Fibroblast of lung (primary cell): ENCODE results near the gene PI4KB. TPM values are rescaled to one million over a fixed set of nuclear protein-coding genes. Genes with fewer than 3 reads are reported as not detected.

ENCODE experiments used
- DNase-seq, 2 donors: peaks; one replicate each; pipeline versions ENCODE4 v3.0.0 to v3.0.0-alpha.2; 2010; ENCODE audit warnings: low read depth in 2 of 2
- H2AFZ ChIP-seq: 2 replicates; pipeline ENCODE4 v1.5.1; 2012; ENCODE audit warnings: low read length, control low read depth, inconsistent platforms
- H3K27ac ChIP-seq: 2 replicates; pipeline ENCODE4 v1.5.1; 2011; ENCODE audit warnings: low read length, control low read depth; ENCODE audit not compliant: insufficient read depth
- H3K27me3 ChIP-seq: 2 replicates; pipeline ENCODE4 v1.5.1; 2011; ENCODE audit warnings: mild to moderate bottlenecking, low read length; ENCODE audit not compliant: control insufficient read depth, insufficient read depth
- H3K36me3 ChIP-seq: 2 replicates; pipeline ENCODE4 v1.5.1; 2011; ENCODE audit warnings: low read length; ENCODE audit not compliant: control insufficient read depth, insufficient read depth
- H3K4me1 ChIP-seq: 2 replicates; pipeline ENCODE4 v1.5.1; 2011; ENCODE audit warnings: low read length; ENCODE audit not compliant: control insufficient read depth, insufficient read depth; ENCODE audit errors: extremely low read depth
- H3K4me2 ChIP-seq: 2 replicates; pipeline ENCODE4 v1.5.1; 2011; ENCODE audit warnings: low read length, control low read depth; ENCODE audit not compliant: insufficient read depth; ENCODE audit errors: extremely low read depth
- H3K4me3 ChIP-seq, 4 experiments: fragments of 200-600 bp in 1 of 4; sonication (generic) in 1 of 4; replicated peaks in 1 of 4; 2 replicates each; pipeline ENCODE4 v1.5.1; 2011 to 2016; ENCODE audit warnings: low read length in 4 of 4, low read depth in 3 of 4, mild to moderate bottlenecking in 3 of 4, control low read depth in 2 of 4, inconsistent platforms in 1 of 4, mixed read lengths in 1 of 4; ENCODE audit not compliant: insufficient read depth in 1 of 4; ENCODE audit errors: control extremely low read depth in 1 of 4
- H3K79me2 ChIP-seq: 2 replicates; pipeline ENCODE4 v1.5.1; 2012; ENCODE audit warnings: mild to moderate bottlenecking, low read length, inconsistent platforms; ENCODE audit not compliant: control insufficient read depth, insufficient read depth
- H3K9ac ChIP-seq: 2 replicates; pipeline ENCODE4 v1.5.1; 2011; ENCODE audit warnings: mild to moderate bottlenecking, low read length, control low read depth; ENCODE audit not compliant: insufficient read depth
- H3K9me3 ChIP-seq: 2 replicates; pipeline ENCODE4 v1.5.1; 2012; ENCODE audit warnings: low read depth, low read length; ENCODE audit not compliant: control insufficient read depth, insufficient read depth
- H4K20me1 ChIP-seq: 2 replicates; pipeline ENCODE4 v1.5.1; 2011; ENCODE audit warnings: low read length; ENCODE audit not compliant: control insufficient read depth, insufficient read depth; ENCODE audit errors: extremely low read depth
- EZH2 ChIP-seq: IDR thresholded peaks from 2 replicates; pipeline ENCODE4 v1.5.1; 2012; ENCODE audit warnings: low read length, control low read depth, mild to moderate bottlenecking; ENCODE audit errors: missing control alignments
- polyA plus RNA-seq, 2 donors: library from polyadenylated mRNA; depleted of rRNA in 1 of 2; stranded (reverse) in 1 of 2; unstranded in 1 of 2; fragments of >200 nt; gene quantifications; 2 replicates each; pipeline ENCODE4 v1.2.1, GENCODE V29; 2011 to 2012; ENCODE audit warnings: missing spikeins in 1 of 2
- total RNA-seq: library from RNA; depleted of rRNA; stranded (reverse); fragments of >200 nt; gene quantifications from 2 replicates; pipeline ENCODE4 v1.2.1, GENCODE V29; 2014
- TF ChIP-seq, protein P1 (sequence below), 2 donors: IDR thresholded peaks in 1 of 2; conservative IDR thresholded peaks in 1 of 2; 1 replicate in 1 of 2; 2 replicates in 1 of 2; pipeline ENCODE4 v1.5.1; 2011 to 2012; ENCODE audit warnings: low read length in 2 of 2, control low read depth in 1 of 2, inconsistent platforms in 1 of 2, low read depth in 1 of 2, mild to moderate bottlenecking in 1 of 2

The PI4KB gene
- total and polyA plus RNA-seq, 2 donors (not counting 1 experiment from before 2014, with no cell fraction given), result 65.7 to 75.4 TPM

DNA sequence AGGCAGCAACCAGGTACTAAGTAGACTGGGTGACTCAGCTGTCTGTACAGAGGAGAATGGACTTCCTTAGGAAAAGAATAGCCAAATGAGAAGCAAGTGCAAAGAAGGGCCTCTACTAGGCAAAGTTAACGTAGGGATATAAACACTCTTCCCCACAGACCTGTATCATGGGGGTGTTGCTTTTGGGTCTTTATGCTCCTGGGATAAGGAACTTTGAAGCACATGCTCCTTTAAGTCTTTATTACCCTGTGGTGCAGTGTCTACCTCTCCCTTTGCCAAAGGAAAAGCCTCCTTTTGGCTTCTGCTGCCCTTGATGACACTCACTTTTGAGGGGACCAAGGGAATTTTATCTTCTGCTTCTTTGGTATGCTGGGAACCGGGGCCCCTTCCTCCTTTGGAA is 14.8 kb upstream of the PI4KB start:
- no peak overlapping the region for H3K9ac ChIP-seq
- peaks cover 12% of the 10 kb centered on the region for H3K36me3 ChIP-seq
- peaks cover 5% of the 10 kb centered on the region for H3K4me1 ChIP-seq
- no peak for DNase-seq
- no peak overlapping the region for H3K27ac ChIP-seq
- H3K4me3 ChIP-seq, result no peak overlapping the region
- H2AFZ ChIP-seq, result no peak overlapping the region
- no peaks in the 10 kb centered on the region for H3K27me3 ChIP-seq
- no peaks in the 10 kb centered on the region for H4K20me1 ChIP-seq
- no peak for TF ChIP-seq EZH2
- TF ChIP-seq, protein P1, sequence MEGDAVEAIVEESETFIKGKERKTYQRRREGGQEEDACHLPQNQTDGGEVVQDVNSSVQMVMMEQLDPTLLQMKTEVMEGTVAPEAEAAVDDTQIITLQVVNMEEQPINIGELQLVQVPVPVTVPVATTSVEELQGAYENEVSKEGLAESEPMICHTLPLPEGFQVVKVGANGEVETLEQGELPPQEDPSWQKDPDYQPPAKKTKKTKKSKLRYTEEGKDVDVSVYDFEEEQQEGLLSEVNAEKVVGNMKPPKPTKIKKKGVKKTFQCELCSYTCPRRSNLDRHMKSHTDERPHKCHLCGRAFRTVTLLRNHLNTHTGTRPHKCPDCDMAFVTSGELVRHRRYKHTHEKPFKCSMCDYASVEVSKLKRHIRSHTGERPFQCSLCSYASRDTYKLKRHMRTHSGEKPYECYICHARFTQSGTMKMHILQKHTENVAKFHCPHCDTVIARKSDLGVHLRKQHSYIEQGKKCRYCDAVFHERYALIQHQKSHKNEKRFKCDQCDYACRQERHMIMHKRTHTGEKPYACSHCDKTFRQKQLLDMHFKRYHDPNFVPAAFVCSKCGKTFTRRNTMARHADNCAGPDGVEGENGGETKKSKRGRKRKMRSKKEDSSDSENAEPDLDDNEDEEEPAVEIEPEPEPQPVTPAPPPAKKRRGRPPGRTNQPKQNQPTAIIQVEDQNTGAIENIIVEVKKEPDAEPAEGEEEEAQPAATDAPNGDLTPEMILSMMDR (conservative IDR thresholded peaks at IDR 0.05 in 1 of 2, IDR thresholded peaks at IDR 0.05 in 1 of 2; ENCODE audit: low read depth in 1 of 2, low read length in 2 of 2), result no peak
- H3K4me2 ChIP-seq, result no peak overlapping the region
- no peaks in the 10 kb centered on the region for H3K79me2 ChIP-seq
- H3K9me3 ChIP-seq, result no peaks in the 10 kb centered on the region

DNA sequence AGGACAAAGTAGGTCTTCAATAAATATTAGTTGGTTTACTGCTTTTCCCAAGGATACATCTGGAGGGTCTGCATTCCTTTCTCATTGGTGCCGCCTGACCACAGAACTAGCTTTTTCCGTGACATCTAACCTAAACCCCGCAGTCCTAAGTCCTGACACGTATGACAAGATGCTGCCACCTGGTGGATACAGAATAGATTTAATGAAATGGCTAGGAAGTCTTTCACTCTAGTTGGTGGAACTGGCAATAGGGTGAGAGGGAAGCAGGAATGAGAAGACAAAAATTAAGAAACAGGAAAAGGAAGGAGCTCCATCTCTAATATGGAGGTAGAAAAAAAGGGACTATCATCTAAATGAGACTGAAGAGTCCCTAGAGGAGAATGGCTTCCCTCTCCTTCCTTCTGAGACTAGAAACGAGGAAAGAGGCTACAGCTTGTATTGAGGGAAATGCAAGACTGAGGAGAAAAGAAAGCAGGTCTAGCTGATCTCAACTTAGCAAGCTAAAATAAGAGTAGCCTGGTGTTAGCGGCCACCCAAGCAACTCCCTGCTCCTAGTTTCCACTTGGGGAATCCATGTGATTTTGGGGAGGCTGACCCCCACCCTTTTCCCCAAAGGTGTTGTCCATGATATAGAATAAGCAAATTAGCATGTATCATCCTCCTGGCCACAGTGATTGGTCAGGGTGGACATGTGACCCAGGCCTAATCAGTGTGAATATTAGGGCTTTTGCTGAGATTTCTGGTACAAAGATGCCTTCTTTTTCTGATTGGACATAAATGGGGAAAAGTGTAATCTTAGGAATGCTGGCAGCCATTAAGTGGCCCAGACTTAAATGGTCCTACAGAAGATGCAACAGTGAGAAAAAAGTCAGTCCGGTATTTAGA is 13.9 kb upstream of the PI4KB start:
- no peak for TF ChIP-seq EZH2
- TF ChIP-seq, protein P1 (conservative IDR thresholded peaks at IDR 0.05 in 1 of 2, IDR thresholded peaks at IDR 0.05 in 1 of 2; ENCODE audit: low read depth in 1 of 2, low read length in 2 of 2), result peak; percentile 63 to 65
- peak; percentile 84 to 89 for DNase-seq

DNA sequence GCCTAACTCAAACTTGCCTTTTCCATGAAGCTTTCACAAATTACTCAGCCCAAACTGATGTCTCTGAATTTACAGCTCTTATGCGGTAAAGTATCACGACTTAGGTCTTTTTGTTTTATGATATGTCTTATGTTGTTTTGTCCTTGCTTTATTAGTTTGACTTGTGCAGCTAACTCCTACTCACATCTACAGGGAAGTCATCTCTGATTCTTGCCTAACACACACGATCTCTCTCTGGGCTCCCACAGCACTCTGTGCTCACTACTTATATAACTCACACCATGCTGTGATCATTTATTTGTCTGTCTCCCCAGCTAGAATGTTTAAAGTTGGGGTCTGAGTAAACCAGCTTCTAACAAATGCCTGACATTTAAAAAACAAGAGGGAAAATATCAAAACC is 9.3 kb upstream of the PI4KB start:
- Histone ChIP-seq H3K9me3 (no peaks in the 10 kb centered on the region), H4K20me1 (no peaks in the 10 kb centered on the region), H3K36me3 (no peaks in the 10 kb centered on the region), H3K9ac (no peak overlapping the region), H2AFZ (no peak overlapping the region), H3K27ac (no peak overlapping the region), H3K27me3 (no peaks in the 10 kb centered on the region), H3K4me1 (no peaks in the 10 kb centered on the region), H3K4me3 (no peak overlapping the region), H3K79me2 (no peaks in the 10 kb centered on the region), H3K4me2 (no peak overlapping the region)
- no peak for TF ChIP-seq EZH2
- TF ChIP-seq, protein P1 (conservative IDR thresholded peaks at IDR 0.05 in 1 of 2, IDR thresholded peaks at IDR 0.05 in 1 of 2; ENCODE audit: low read depth in 1 of 2, low read length in 2 of 2), result no peak
- no peak for DNase-seq

More for the DNA sequence above, 13.9 kb upstream of the PI4KB start:
- no peaks in the 10 kb centered on the region for H3K79me2 ChIP-seq
- no peaks in the 10 kb centered on the region for H3K9me3 ChIP-seq
- H2AFZ ChIP-seq, result no peak overlapping the region
- peaks cover 12% of the 10 kb centered on the region for H3K36me3 ChIP-seq
- no peaks in the 10 kb centered on the region for H4K20me1 ChIP-seq
- no peak overlapping the region for H3K9ac ChIP-seq
- H3K4me3 ChIP-seq, result no peak overlapping the region
- no peak overlapping the region for H3K27ac ChIP-seq
- peak overlapping the region; percentile 54 for H3K4me2 ChIP-seq
- H3K27me3 ChIP-seq, result no peaks in the 10 kb centered on the region
- H3K4me1 ChIP-seq, result peaks cover 4% of the 10 kb centered on the region
